ENCODE measurements around the gene FBXL7. TPM values are rescaled to one million over a fixed set of nuclear protein-coding genes. Genes with fewer than 3 reads are reported as not detected.

The FBXL7 gene
- polyA plus RNA-seq, 1 donor (not counting 4 experiments of a cell fraction or from before 2014, with no cell fraction given): 0.22 TPM

- no peaks in the 10 kb centered on the region for H3K9me1 ChIP-seq (ENCODE audit: control insufficient read depth, extremely low read depth, insufficient read depth, low read length)
- H3K27me3 ChIP-seq (ENCODE audit: control insufficient read depth, extremely low read depth, insufficient read depth, low read length): no peaks in the 10 kb centered on the region
- TF ChIP-seq EZH2 (IDR thresholded peaks at IDR 0.05; ENCODE audit: low read length) (no peak), CTCF (optimal IDR thresholded peaks at IDR 0.05 in 1 of 3, IDR thresholded peaks at IDR 0.05 in 1 of 3, conservative IDR thresholded peaks at IDR 0.05 in 1 of 3; ENCODE audit: extremely low read depth in 1 of 3, insufficient read depth in 2 of 3, low read length in 3 of 3) (no peak)
- DNase-seq (ENCODE audit: low read depth, low spot score) (no peak), FAIRE-seq (no peak)
- H3K4me2 ChIP-seq (ENCODE audit: control insufficient read depth, extremely low read depth, insufficient read depth, low read depth, low read length): no peak overlapping the region
- H2AFZ ChIP-seq (ENCODE audit: control insufficient read depth, low read length): no peak overlapping the region
- no peak overlapping the region for H3K27ac ChIP-seq (ENCODE audit: control insufficient read depth, insufficient read depth, low read length)
- H3K9ac ChIP-seq (ENCODE audit: control insufficient read depth, extremely low read depth, insufficient read depth, low read length): no peak overlapping the region
- H3K79me2 ChIP-seq (ENCODE audit: control insufficient read depth, insufficient read depth, low read length): no peaks in the 10 kb centered on the region
- no peaks in the 10 kb centered on the region for H3K4me1 ChIP-seq (ENCODE audit: control insufficient read depth, extremely low read depth, insufficient read depth, low read length)
- no peak overlapping the region for H3K4me3 ChIP-seq (ENCODE audit: control insufficient read depth in 2 of 3, extremely low read depth in 1 of 3, insufficient read depth in 2 of 3, low read depth in 1 of 3, low read length in 3 of 3)
- H3K9me3 ChIP-seq (ENCODE audit: control insufficient read depth, low read depth, low read length): no peaks in the 10 kb centered on the region
- no peaks in the 10 kb centered on the region for H3K36me3 ChIP-seq (ENCODE audit: control insufficient read depth in 2 of 2, extremely low read depth in 1 of 2, insufficient read depth in 2 of 2, low read length in 2 of 2)
- dilution Hi-C loops (cut with MboI; ENCODE audit: extremely low pct_ligation_motif_present, low sequenced_read_pairs): no loop called here
- no peaks in the 10 kb centered on the region for H4K20me1 ChIP-seq (ENCODE audit: control insufficient read depth, extremely low read depth, insufficient read depth, low read length)
Measured at GRCh38 chr5:15600035-15600434, 100.1 kb downstream of the FBXL7 start.

- Histone ChIP-seq H3K9me1 (ENCODE audit: control insufficient read depth, extremely low read depth, insufficient read depth, low read length) (no peaks in the 10 kb centered on the region), H3K4me1 (ENCODE audit: control insufficient read depth, extremely low read depth, insufficient read depth, low read length) (no peaks in the 10 kb centered on the region), H3K27ac (ENCODE audit: control insufficient read depth, insufficient read depth, low read length) (no peak overlapping the region), H3K36me3 (ENCODE audit: control insufficient read depth in 2 of 2, extremely low read depth in 1 of 2, insufficient read depth in 2 of 2, low read length in 2 of 2) (no peaks in the 10 kb centered on the region), H3K4me3 (ENCODE audit: control insufficient read depth in 2 of 3, extremely low read depth in 1 of 3, insufficient read depth in 2 of 3, low read depth in 1 of 3, low read length in 3 of 3) (no peak overlapping the region), H3K4me2 (ENCODE audit: control insufficient read depth, extremely low read depth, insufficient read depth, low read depth, low read length) (no peak overlapping the region), H3K9me3 (ENCODE audit: control insufficient read depth, low read depth, low read length) (no peaks in the 10 kb centered on the region), H3K9ac (ENCODE audit: control insufficient read depth, extremely low read depth, insufficient read depth, low read length) (no peak overlapping the region), H2AFZ (ENCODE audit: control insufficient read depth, low read length) (no peak overlapping the region), H3K27me3 (ENCODE audit: control insufficient read depth, extremely low read depth, insufficient read depth, low read length) (no peaks in the 10 kb centered on the region), H4K20me1 (ENCODE audit: control insufficient read depth, extremely low read depth, insufficient read depth, low read length) (no peaks in the 10 kb centered on the region), H3K79me2 (ENCODE audit: control insufficient read depth, insufficient read depth, low read length) (no peaks in the 10 kb centered on the region)
- FAIRE-seq: no peak
- dilution Hi-C loops (cut with MboI; ENCODE audit: extremely low pct_ligation_motif_present, low sequenced_read_pairs): no loop called here
- no peak for DNase-seq (ENCODE audit: low read depth, low spot score)
- no peak for TF ChIP-seq EZH2 (IDR thresholded peaks at IDR 0.05; ENCODE audit: low read length)
- TF ChIP-seq CTCF (optimal IDR thresholded peaks at IDR 0.05 in 1 of 3, IDR thresholded peaks at IDR 0.05 in 1 of 3, conservative IDR thresholded peaks at IDR 0.05 in 1 of 3; ENCODE audit: extremely low read depth in 1 of 3, insufficient read depth in 2 of 3, low read length in 3 of 3): no peak
Measured at GRCh38 chr5:15601274-15601673, 101.3 kb downstream of the FBXL7 start.
